Coronary artery (tissue), 2 donors: ENCODE data around the gene AGBL4.
"Not testable (repeated sequence)": the region's sequence is repeated elsewhere in the genome, so short reads cannot be mapped to it uniquely, and the experiment has no call there.

Source experiments
- DNase-seq: peaks from one replicate; pipeline ENCODE4 v3.0.0-alpha.2; 2017; ENCODE audit warnings: low spot score
- H3K27ac ChIP-seq, 2 donors: fragments of 200-600 bp; sonication (generic); one replicate each; pipeline ENCODE4 v1.5.1; 2016 to 2019
- H3K4me3 ChIP-seq: fragments of 200-600 bp; sonication (generic); 2 replicates; pipeline ENCODE4 v1.5.1; 2016; ENCODE audit warnings: mild to moderate bottlenecking, moderate library complexity
- TF ChIP-seq, protein P1 (sequence below): fragments of 200-600 bp; sonication (generic); IDR thresholded peaks from one replicate; pipeline ENCODE4 v1.5.1; 2019; ENCODE audit warnings: antibody characterized with exemption

The AGBL4 gene

DNA sequence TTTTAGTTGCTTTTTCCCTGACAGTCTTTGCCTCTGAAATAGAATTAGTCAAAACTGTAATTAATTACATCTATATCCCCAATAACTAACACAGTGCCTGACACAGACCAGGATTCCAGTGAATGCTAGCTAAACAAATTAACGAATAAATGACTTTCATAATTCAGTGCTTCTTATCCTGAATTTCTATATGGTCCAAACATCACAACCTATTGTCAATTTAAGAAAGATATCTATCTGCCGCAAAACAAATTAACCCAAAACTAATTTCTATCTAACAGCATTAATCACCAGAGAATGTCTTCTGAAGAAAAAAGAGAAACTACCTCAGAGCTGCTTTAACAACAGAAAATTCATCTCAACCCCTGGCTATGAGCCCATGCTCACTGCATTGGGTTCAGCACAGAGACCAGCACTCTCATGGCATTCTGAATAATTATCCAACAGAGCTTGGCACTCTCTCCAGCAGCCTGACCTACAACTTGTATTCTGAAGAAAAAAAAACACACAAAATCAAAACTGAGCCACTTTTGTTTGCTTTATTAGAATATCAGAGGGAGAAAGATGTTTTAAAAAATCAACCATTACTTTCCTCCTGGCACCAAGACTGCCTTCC lies 699.7 kb downstream of the AGBL4 start:
- Histone ChIP-seq H3K27ac (no peak overlapping the region), H3K4me3 (no peak overlapping the region)
- TF ChIP-seq, protein P1, sequence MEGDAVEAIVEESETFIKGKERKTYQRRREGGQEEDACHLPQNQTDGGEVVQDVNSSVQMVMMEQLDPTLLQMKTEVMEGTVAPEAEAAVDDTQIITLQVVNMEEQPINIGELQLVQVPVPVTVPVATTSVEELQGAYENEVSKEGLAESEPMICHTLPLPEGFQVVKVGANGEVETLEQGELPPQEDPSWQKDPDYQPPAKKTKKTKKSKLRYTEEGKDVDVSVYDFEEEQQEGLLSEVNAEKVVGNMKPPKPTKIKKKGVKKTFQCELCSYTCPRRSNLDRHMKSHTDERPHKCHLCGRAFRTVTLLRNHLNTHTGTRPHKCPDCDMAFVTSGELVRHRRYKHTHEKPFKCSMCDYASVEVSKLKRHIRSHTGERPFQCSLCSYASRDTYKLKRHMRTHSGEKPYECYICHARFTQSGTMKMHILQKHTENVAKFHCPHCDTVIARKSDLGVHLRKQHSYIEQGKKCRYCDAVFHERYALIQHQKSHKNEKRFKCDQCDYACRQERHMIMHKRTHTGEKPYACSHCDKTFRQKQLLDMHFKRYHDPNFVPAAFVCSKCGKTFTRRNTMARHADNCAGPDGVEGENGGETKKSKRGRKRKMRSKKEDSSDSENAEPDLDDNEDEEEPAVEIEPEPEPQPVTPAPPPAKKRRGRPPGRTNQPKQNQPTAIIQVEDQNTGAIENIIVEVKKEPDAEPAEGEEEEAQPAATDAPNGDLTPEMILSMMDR: no peak
- DNase-seq: no peak

DNA sequence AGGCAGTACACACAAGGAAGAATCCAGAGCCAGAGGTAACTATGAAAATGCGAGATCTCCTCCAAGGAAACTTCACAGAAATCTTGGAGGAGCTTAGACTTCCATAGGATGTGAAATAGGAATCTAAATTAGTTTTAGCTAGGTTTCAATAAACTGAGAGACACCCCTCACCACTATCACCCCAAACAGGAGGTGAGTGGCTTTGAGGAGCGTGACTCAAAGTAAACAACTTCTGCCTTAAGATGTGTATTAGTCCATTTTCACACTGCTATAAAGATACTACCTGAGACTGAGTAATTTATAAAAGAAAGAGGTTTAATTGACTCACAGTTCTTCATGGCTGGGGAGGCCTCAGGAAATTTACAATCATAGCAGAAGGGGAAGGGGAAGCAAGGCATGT lies 703.3 kb downstream of the AGBL4 start:
- DNase-seq, H3K4me3 ChIP-seq, H3K27ac ChIP-seq: not testable (repeated sequence)

GRCh38 chr1:49319426-49319963 lies 704.3 kb downstream of the AGBL4 start:
- TF ChIP-seq, protein P1: no peak

GRCh38 chr1:49318218-49318617 lies 705.5 kb downstream of the AGBL4 start:
- no peak overlapping the region for H3K27ac ChIP-seq
- no peak overlapping the region for H3K4me3 ChIP-seq
- TF ChIP-seq, protein P1: no peak
- DNase-seq: no peak

More at GRCh38 chr1:49319426-49319963, 704.3 kb downstream of the AGBL4 start:
- H3K4me3 ChIP-seq: no peak overlapping the region
- DNase-seq: no peak
- no peak overlapping the region for H3K27ac ChIP-seq

- DNase-seq: no peak
- H3K27ac ChIP-seq: no peak overlapping the region
- no peak overlapping the region for H3K4me3 ChIP-seq
- TF ChIP-seq, protein P1: no peak
Observed at GRCh38 chr1:49307457-49307856, 716.3 kb downstream of the AGBL4 start.

DNA sequence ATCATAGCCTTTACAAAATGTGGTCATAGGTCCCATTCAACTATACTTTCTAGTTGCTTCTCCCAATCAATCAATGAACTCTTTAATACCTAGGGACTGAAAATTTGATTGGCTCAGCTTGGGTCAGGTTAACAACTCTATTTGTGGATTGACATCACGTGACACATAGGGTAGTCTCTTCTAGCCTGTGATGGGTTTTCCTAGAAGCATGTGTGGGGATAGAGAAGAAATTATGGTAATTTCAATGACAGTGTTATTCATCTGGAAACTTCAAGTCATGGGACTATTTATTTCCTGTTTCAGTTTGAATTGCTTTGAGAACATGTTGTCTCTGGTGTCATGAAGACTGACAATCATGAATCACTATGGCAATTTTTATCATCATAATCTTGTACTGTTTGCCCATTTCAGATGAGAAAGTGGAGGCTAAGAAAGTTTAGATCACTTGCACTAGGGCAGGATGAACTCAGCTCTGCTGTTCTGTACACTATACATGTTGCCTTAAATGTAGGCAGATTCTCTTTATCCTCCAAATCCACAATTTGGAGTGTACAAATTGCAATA lies 717.2 kb downstream of the AGBL4 start:
- TF ChIP-seq, protein P1: no peak
- H3K4me3 ChIP-seq: no peak overlapping the region
- no peak for DNase-seq

DNA sequence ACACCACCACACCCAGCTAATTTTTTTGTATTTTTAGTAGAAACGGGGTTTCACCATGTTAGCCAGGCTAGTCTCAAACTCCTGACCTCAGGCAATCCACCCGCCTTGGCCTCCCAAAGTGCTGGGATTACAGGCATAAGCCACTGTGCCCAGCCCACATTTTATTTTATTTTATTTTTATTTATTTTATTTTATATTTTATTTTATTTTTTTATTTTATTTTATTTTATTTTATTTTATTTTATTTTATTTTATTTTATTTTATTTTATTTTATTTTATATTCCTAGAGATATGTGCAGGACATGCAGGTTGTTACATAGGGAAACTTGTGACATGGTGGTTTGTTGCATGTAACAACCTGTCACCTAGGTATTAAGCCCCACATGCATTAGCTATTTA lies 721.4 kb downstream of the AGBL4 start:
- H3K4me3 ChIP-seq: not testable (repeated sequence)

More for the DNA sequence above, 717.2 kb downstream of the AGBL4 start:
- H3K27ac ChIP-seq: no peak overlapping the region

DNA sequence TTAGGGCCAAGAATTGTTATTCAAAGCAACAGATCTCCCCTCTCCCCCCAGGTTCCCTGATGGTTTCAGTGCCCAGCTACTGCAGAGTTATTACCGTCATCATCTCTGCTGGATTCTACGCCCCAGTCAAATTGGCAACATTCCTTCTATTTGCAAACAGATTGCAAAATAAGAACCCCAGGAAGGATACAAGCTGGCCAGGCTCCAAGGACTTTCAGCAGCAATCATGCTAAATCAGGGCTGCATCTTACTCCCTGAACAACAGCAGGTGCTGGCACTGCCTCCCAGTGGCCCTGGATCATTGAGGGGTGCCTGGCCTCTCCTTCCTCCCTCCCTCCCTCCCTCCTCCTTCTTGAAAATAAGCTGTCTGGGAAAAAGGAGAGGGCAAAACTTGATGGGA lies 725.5 kb downstream of the AGBL4 start:
- DNase-seq: no peak
- H3K27ac ChIP-seq: no peak overlapping the region
- TF ChIP-seq, protein P1: no peak
- no peak overlapping the region for H3K4me3 ChIP-seq

More for the DNA sequence above, 721.4 kb downstream of the AGBL4 start:
- not testable (repeated sequence) for DNase-seq, H3K27ac ChIP-seq
